Neuronal stem cell (in vitro differentiated cells): ENCODE data around the gene SRXN1.

Experiments
- DNase-seq: peaks from one replicate; pipeline ENCODE4 v3.0.0-alpha.2; 2013; ENCODE audit warnings: low spot score
- H2AFZ ChIP-seq: one replicate; pipeline ENCODE4 v1.6.1; 2013; ENCODE audit warnings: mild to moderate bottlenecking, low read length, inconsistent platforms
- H2AK5ac ChIP-seq: 2 replicates; pipeline ENCODE4 v1.6.1; 2013; ENCODE audit warnings: low read depth, mild to moderate bottlenecking, inconsistent platforms, low read length, moderate library complexity, mixed read lengths
- H2BK120ac ChIP-seq: 2 replicates; pipeline ENCODE4 v1.6.1; 2013; ENCODE audit warnings: low read depth, mild to moderate bottlenecking, inconsistent platforms, low read length, moderate library complexity, mixed read lengths
- H2BK12ac ChIP-seq: one replicate; pipeline ENCODE4 v1.6.1; 2013; ENCODE audit warnings: low read length, inconsistent platforms
- H2BK15ac ChIP-seq: 2 replicates; pipeline ENCODE4 v1.6.1; 2013; ENCODE audit warnings: mild to moderate bottlenecking, low read length, inconsistent platforms, mixed read lengths
- H2BK5ac ChIP-seq: one replicate; pipeline ENCODE4 v1.6.1; 2013; ENCODE audit warnings: inconsistent platforms, mild to moderate bottlenecking, low read length, moderate library complexity
- H3K14ac ChIP-seq: one replicate; pipeline ENCODE4 v1.6.1; 2013; ENCODE audit warnings: low read length, inconsistent platforms
- H3K18ac ChIP-seq: 2 replicates; pipeline ENCODE4 v1.6.1; 2013; ENCODE audit warnings: low read length, inconsistent platforms
- H3K23ac ChIP-seq: 2 replicates; pipeline ENCODE4 v1.6.1; 2013; ENCODE audit warnings: low read depth, mild to moderate bottlenecking, mixed read lengths, low read length, inconsistent platforms; ENCODE audit not compliant: poor library complexity
- H3K27ac ChIP-seq: replicated peaks from 3 replicates; pipeline ENCODE4 v1.5.1; 2013; ENCODE audit warnings: low read length, inconsistent platforms
- H3K27me3 ChIP-seq, 3 experiments: 2 replicates each; pipeline ENCODE4 v1.6.1; 2013; ENCODE audit warnings: low read length in 3 of 3, mild to moderate bottlenecking in 2 of 3, inconsistent platforms in 1 of 3, low read depth in 1 of 3, mixed read lengths in 1 of 3, moderate library complexity in 1 of 3; ENCODE audit not compliant: control insufficient read depth in 3 of 3, insufficient read depth in 3 of 3
- H3K36me3 ChIP-seq, 2 donors: replicated peaks in 1 of 2; 2 replicates each; pipeline ENCODE4 v1.6.1; 2013; ENCODE audit warnings: low read length in 2 of 2; ENCODE audit not compliant: control insufficient read depth in 2 of 2, insufficient read depth in 2 of 2
- H3K4ac ChIP-seq: 2 replicates; pipeline ENCODE4 v1.6.1; 2013; ENCODE audit warnings: inconsistent platforms, mild to moderate bottlenecking, low read length, moderate library complexity
- H3K4me1 ChIP-seq, 2 donors: 1 replicate in 1 of 2; 2 replicates in 1 of 2; pipeline ENCODE4 v1.6.1; 2013; ENCODE audit warnings: low read length in 2 of 2, low read depth in 1 of 2; ENCODE audit not compliant: control insufficient read depth in 2 of 2, insufficient read depth in 1 of 2
- H3K4me2 ChIP-seq: one replicate; pipeline ENCODE4 v1.6.1; 2013; ENCODE audit warnings: mild to moderate bottlenecking, low read length, inconsistent platforms; ENCODE audit not compliant: insufficient read depth, poor library complexity, severe bottlenecking
- H3K4me3 ChIP-seq, 2 donors: 2 replicates each; pipeline ENCODE4 v1.5.1; 2013; ENCODE audit warnings: low read length in 2 of 2, mild to moderate bottlenecking in 2 of 2, inconsistent platforms in 1 of 2, moderate library complexity in 1 of 2
- H3K79me1 ChIP-seq: one replicate; pipeline ENCODE4 v1.6.1; 2013; ENCODE audit warnings: low read depth, mild to moderate bottlenecking, inconsistent platforms, low read length, moderate library complexity
- H3K9ac ChIP-seq: one replicate; pipeline ENCODE4 v1.6.1; 2013; ENCODE audit warnings: mild to moderate bottlenecking, low read depth, low read length, inconsistent platforms; ENCODE audit not compliant: poor library complexity
- H3K9me3 ChIP-seq, 2 donors: replicated peaks in 1 of 2; 2 replicates each; pipeline versions ENCODE3 to v1.6.1; 2013; ENCODE audit warnings: low read length in 2 of 2, mild to moderate bottlenecking in 2 of 2, inconsistent platforms in 1 of 2, low read depth in 1 of 2, mixed read lengths in 1 of 2, moderate library complexity in 1 of 2; ENCODE audit not compliant: control insufficient read depth in 2 of 2, insufficient read depth in 1 of 2
- H4K8ac ChIP-seq: one replicate; pipeline ENCODE4 v1.6.1; 2013; ENCODE audit warnings: low read depth, mild to moderate bottlenecking, inconsistent platforms, low read length, moderate library complexity
- H4K91ac ChIP-seq: one replicate; pipeline ENCODE4 v1.6.1; 2013; ENCODE audit warnings: low read length, low read depth, mild to moderate bottlenecking, inconsistent platforms; ENCODE audit not compliant: poor library complexity
- WGBS, 2 donors: extraction: QIAGEN DNeasy Blood & Tissue Kit; methylation state at CpG; one replicate each; pipeline ENCODE4 v1.1.7; 2013; ENCODE audit warnings: missing lambda C conversion rate in 2 of 2, mixed read lengths in 1 of 2; ENCODE audit not compliant: insufficient read length in 2 of 2, insufficient replicate concordance in 1 of 2; ENCODE audit errors: extremely low coverage in 2 of 2; 5-methylcytosine and 5-hydroxymethylcytosine counted together

Gene SRXN1

GRCh38 chr20:598133-598850, 54.7 kb downstream of the SRXN1 start:
- no peak overlapping the region for H3K4ac ChIP-seq
- H3K36me3 ChIP-seq: no peaks in the 10 kb centered on the region
- H4K91ac ChIP-seq: no peak overlapping the region
- H2BK15ac ChIP-seq: no peak overlapping the region
- peaks cover 0 to 8% (median 2%) of the 10 kb centered on the region in 3 experiments for H3K27me3 ChIP-seq
- peak overlapping the region in 1 of 2 donors; percentile 41 for H3K4me3 ChIP-seq
- no peak for DNase-seq
- H2BK12ac ChIP-seq: peak overlapping the region; percentile 78
- H2AFZ ChIP-seq: no peak overlapping the region
- no peaks in the 10 kb centered on the region for H3K4me1 ChIP-seq
- no peak overlapping the region for H3K9ac ChIP-seq
- H2BK5ac ChIP-seq: no peak overlapping the region
- H3K14ac ChIP-seq: no peak overlapping the region
- H3K23ac ChIP-seq: no peak overlapping the region
- no peaks in the 10 kb centered on the region for H3K9me3 ChIP-seq
- no peak overlapping the region for H3K18ac ChIP-seq
- no peak overlapping the region for H4K8ac ChIP-seq
- H3K27ac ChIP-seq: no peak overlapping the region
- WGBS, 2 donors: no CpG with 5 or more reads among the region's 13 CpGs
- H2BK120ac ChIP-seq: peak overlapping the region; percentile 75
- H3K79me1 ChIP-seq: no peaks in the 10 kb centered on the region
- H3K4me2 ChIP-seq: no peak overlapping the region
- peak overlapping the region; percentile 56 for H2AK5ac ChIP-seq

GRCh38 chr20:597560-597959, 55.4 kb downstream of the SRXN1 start:
- Histone ChIP-seq H3K4ac (no peak overlapping the region), H2BK5ac (no peak overlapping the region), H3K14ac (no peak overlapping the region), H3K4me2 (no peak overlapping the region), H3K9ac (no peak overlapping the region), H2BK15ac (no peak overlapping the region), H3K36me3 (no peaks in the 10 kb centered on the region), H2AFZ (no peak overlapping the region), H3K27me3 (peaks cover 0 to 6% (median 2%) of the 10 kb centered on the region in 3 experiments), H4K8ac (no peak overlapping the region), H3K9me3 (no peaks in the 10 kb centered on the region), H2BK120ac (no peak overlapping the region), H3K18ac (no peak overlapping the region), H3K79me1 (no peaks in the 10 kb centered on the region), H3K23ac (no peak overlapping the region), H3K27ac (no peak overlapping the region), H2AK5ac (no peak overlapping the region), H3K4me1 (no peaks in the 10 kb centered on the region), H4K91ac (no peak overlapping the region), H3K4me3 (no peak overlapping the region), H2BK12ac (no peak overlapping the region)
- no CpG with 5 or more reads among the region's 2 CpGs for WGBS, 2 donors
- no peak for DNase-seq
